GM23338 (cell line): ENCODE measurements around the gene UFSP1. TPM values are rescaled to one million over a fixed set of nuclear protein-coding genes. Genes with fewer than 3 reads are reported as not detected.
A peak's percentile ranks its signal among the peaks of the same experiment; 100 is the strongest.

Experiments
- ATAC-seq: fragments of 200-7000 bp; cut with Tn5 transposase; 3 replicates; pipeline ENCODE4 v1.9.1; 2020
- DNase-seq: peaks from one replicate; pipeline ENCODE4 v3.0.0-alpha.2; 2015; ENCODE audit warnings: low spot score
- H2AFZ ChIP-seq: fragments of 200-600 bp; sonication (generic); 2 replicates; pipeline ENCODE4 v1.8.0; 2016; ENCODE audit warnings: antibody characterized with exemption, mild to moderate bottlenecking, moderate library complexity
- H3F3A ChIP-seq: fragments of 200-600 bp; sonication (generic); replicated peaks from 2 replicates; pipeline ENCODE4 v1.8.0; 2017; ENCODE audit warnings: antibody characterized with exemption, mixed run types, low read depth
- H3K27ac ChIP-seq: fragments of 200-600 bp; sonication (generic); 2 replicates; pipeline ENCODE4 v1.6.1; 2016; ENCODE audit warnings: low read depth
- H3K27me3 ChIP-seq: fragments of 200-600 bp; sonication (generic); 2 replicates; pipeline ENCODE4 v1.8.0; 2016; ENCODE audit warnings: mild to moderate bottlenecking, mixed run types, moderate library complexity; ENCODE audit not compliant: insufficient read depth
- H3K36me3 ChIP-seq: fragments of 200-600 bp; sonication (generic); 2 replicates; pipeline ENCODE4 v1.8.0; 2016; ENCODE audit warnings: mild to moderate bottlenecking; ENCODE audit not compliant: insufficient read depth
- H3K4me1 ChIP-seq: fragments of 200-600 bp; sonication (generic); 2 replicates; pipeline ENCODE4 v1.8.0; 2016; ENCODE audit warnings: mild to moderate bottlenecking, moderate library complexity; ENCODE audit not compliant: insufficient read depth
- H3K4me2 ChIP-seq: fragments of 200-600 bp; sonication (generic); 2 replicates; pipeline ENCODE4 v1.7.1; 2017; ENCODE audit warnings: mixed run types
- H3K4me3 ChIP-seq: fragments of 200-600 bp; sonication (generic); 2 replicates; pipeline ENCODE4 v1.6.1; 2016; ENCODE audit warnings: mixed run types
- H3K79me2 ChIP-seq: fragments of 200-600 bp; sonication (generic); replicated peaks from 2 replicates; pipeline ENCODE4 v1.8.0; 2017; ENCODE audit warnings: mild to moderate bottlenecking; ENCODE audit not compliant: insufficient read depth
- H3K9me2 ChIP-seq: fragments of 200-600 bp; sonication (generic); 2 replicates; pipeline ENCODE4 v1.8.0; 2017; ENCODE audit not compliant: insufficient read depth
- H4K20me1 ChIP-seq: fragments of 200-600 bp; sonication (generic); replicated peaks from 2 replicates; pipeline ENCODE4 v1.8.0; 2017; ENCODE audit warnings: mild to moderate bottlenecking; ENCODE audit not compliant: insufficient read depth
- H3K27ac Mint-ChIP-seq: 2 replicates; pipeline ENCODE4 v1.8.0; 2020; ENCODE audit warnings: inconsistent platforms, mild to moderate bottlenecking, moderate library complexity, mixed read lengths
- H3K27me3 Mint-ChIP-seq: 3 replicates; pipeline ENCODE4 v1.8.0; 2022; ENCODE audit warnings: low read depth, mild to moderate bottlenecking, moderate library complexity, mixed read lengths, inconsistent platforms; ENCODE audit not compliant: insufficient read depth, poor library complexity
- H3K36me3 Mint-ChIP-seq: 3 replicates; pipeline ENCODE4 v1.8.0; 2021; ENCODE audit warnings: low read depth, mild to moderate bottlenecking, inconsistent platforms, moderate library complexity, mixed read lengths
- H3K4me1 Mint-ChIP-seq: 3 replicates; pipeline ENCODE4 v1.8.0; 2020; ENCODE audit warnings: mild to moderate bottlenecking, inconsistent platforms, mixed read lengths
- H3K4me3 Mint-ChIP-seq: 3 replicates; pipeline ENCODE4 v1.8.0; 2021; ENCODE audit warnings: moderate library complexity, mild to moderate bottlenecking, inconsistent platforms, mixed read lengths
- H3K9me3 Mint-ChIP-seq: 3 replicates; pipeline ENCODE4 v1.8.0; 2020; ENCODE audit warnings: moderate library complexity, mild to moderate bottlenecking, inconsistent platforms, mixed read lengths
- CREB1 ChIP-seq: fragments of 250-450 bp; sonication (Bioruptor Pico); IDR thresholded peaks from 2 replicates; pipeline ENCODE4 v1.5.0; 2020; ENCODE audit warnings: low read depth, mild to moderate bottlenecking, moderate library complexity
- JUNB ChIP-seq: IDR thresholded peaks from one replicate; pipeline ENCODE4 v1.6.1; 2016; ENCODE audit warnings: antibody characterized with exemption; ENCODE audit not compliant: unreplicated experiment
- NANOG ChIP-seq: IDR thresholded peaks from 2 replicates; pipeline ENCODE4 v1.6.1; 2016; ENCODE audit warnings: antibody characterized with exemption, borderline replicate concordance
- POLR2AphosphoS5 ChIP-seq: IDR thresholded peaks from 2 replicates; pipeline ENCODE4 v1.6.1; 2016; ENCODE audit warnings: antibody characterized with exemption, low read depth
- ZNF331 ChIP-seq: fragments of 250-450 bp; sonication (Bioruptor Pico); IDR thresholded peaks from 2 replicates; pipeline ENCODE4 v1.5.0; 2020; ENCODE audit warnings: low read depth, mild to moderate bottlenecking, moderate library complexity
- polyA plus RNA-seq: library from polyadenylated mRNA; unstranded; fragments of >200 nt; fragmentation: Nextera tagmentation; extraction: Ambion mirVana; gene quantifications from 2 replicates; pipeline ENCODE4 v1.2.1, GENCODE V29; 2016
- total RNA-seq: library from RNA; depleted of rRNA; stranded (reverse); fragments of >200 nt; shearing (Covaris generic); gene quantifications from 2 replicates; pipeline ENCODE4 v1.2.3, GENCODE V29; 2014
- TF ChIP-seq, protein P1 (sequence below): IDR thresholded peaks from one replicate; pipeline ENCODE4 v1.6.1; 2018; ENCODE audit warnings: antibody characterized with exemption; ENCODE audit not compliant: unreplicated experiment

The UFSP1 gene
- total and polyA plus RNA-seq, 2 experiments from 2014 or later, result 2.0 to 11.8 TPM

DNA sequence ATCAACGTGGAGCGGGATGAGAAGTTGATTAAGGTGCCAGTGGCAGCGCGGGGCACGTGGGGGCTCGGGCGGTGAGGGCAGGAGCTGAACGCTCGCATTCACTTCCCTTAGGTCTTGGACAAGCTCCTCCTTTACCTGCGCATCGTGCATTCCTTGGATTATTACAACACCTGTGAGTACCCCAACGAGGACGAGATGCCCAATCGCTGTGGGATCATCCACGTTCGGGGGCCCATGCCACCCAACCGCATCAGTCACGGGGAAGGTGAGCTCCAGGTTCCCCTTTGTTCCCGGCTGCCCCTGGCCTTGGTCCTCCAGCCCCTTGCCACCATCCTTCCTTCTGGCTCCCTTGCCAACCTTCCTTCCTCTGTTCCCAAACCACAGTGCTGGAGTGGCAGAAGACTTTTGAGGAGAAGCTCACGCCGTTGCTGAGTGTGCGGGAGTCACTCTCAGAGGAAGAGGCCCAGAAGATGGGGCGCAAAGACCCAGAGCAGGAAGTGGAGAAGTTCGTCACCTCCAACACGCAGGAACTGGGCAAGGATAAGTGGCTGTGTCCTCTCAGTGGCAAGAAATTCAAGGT is 2.5 kb downstream of the UFSP1 start:
- peaks cover 30% of the 10 kb centered on the region for H3K36me3 ChIP-seq
- peaks cover 14% of the 10 kb centered on the region for H3K4me1 ChIP-seq
- ATAC-seq (no peak), DNase-seq (no peak)
- peak overlapping the region; percentile 69; the same call in 1 of the 2 replicates for H3K27ac ChIP-seq
- Mint-ChIP-seq H3K9me3 (no peaks in the 10 kb centered on the region; the same call in 1 of the 3 replicates), H3K4me3 (peak overlapping the region; percentile 87; the same call in 2 of the 3 replicates), H3K36me3 (peaks cover 68% of the 10 kb centered on the region), H3K4me1 (peaks cover 41% of the 10 kb centered on the region), H3K27ac (no peak overlapping the region), H3K27me3 (peaks cover 27% of the 10 kb centered on the region)
- H3F3A ChIP-seq, result peaks cover 52% of the 10 kb centered on the region
- no peak overlapping the region for H3K4me2 ChIP-seq
- H4K20me1 ChIP-seq, result peaks cover 16% of the 10 kb centered on the region
- no peaks in the 10 kb centered on the region for H3K9me2 ChIP-seq
- no peak for TF ChIP-seq ZNF331 (CRISPR knock-in tag)
- TF ChIP-seq POLR2AphosphoS5, result peak; percentile 45
- peaks cover 27% of the 10 kb centered on the region for H3K79me2 ChIP-seq
- peak overlapping the region; percentile 90; the same call in 1 of the 2 replicates for H3K4me3 ChIP-seq
- H3K27me3 ChIP-seq, result no peaks in the 10 kb centered on the region
- H2AFZ ChIP-seq, result no peak overlapping the region

DNA sequence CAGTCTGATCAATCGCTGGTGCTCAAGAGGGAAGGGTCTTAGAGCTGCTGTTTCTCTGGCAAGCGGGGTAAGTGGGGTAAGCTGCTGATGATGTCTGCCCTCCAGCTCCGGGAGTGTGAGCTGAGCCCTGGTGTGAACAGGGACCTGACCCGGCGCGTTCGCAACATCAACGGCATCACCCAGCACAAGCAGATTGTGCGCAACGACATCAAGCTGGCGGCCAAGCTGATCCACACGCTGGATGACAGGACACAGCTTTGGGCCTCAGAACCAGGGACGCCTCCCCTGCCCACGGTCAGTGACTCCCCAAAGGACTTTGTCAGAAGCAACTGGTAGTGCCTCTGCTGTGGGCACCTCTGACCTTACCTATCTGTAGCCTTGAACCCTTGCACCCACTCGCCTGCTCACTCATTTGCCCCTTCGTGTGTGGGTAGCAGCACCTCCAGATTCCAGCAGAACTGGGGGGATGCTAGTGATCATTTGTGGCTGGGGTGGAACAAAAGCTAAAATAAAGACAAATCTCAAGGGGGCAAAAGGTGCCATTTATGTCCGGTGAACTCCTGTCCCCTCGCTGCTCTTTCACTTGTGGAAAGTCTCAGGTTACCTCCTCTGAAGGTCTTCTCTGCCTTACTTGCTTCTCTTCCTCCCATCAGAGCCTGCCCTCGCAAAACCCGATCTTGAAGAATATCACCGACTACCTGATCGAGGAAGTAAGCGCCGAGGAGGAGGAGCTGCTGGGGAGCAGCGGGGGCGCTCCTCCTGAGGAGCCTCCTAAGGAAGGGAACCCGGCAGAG is 3.2 kb downstream of the UFSP1 start:
- no peaks in the 10 kb centered on the region for H3K27me3 ChIP-seq
- H4K20me1 ChIP-seq, result peaks cover 19% of the 10 kb centered on the region
- ATAC-seq (no peak), DNase-seq (no peak)
- H3K4me1 ChIP-seq, result peaks cover 10% of the 10 kb centered on the region
- Mint-ChIP-seq H3K36me3 (peaks cover 74% of the 10 kb centered on the region), H3K27me3 (peaks cover 20% of the 10 kb centered on the region), H3K9me3 (no peaks in the 10 kb centered on the region), H3K4me1 (peaks cover 36% of the 10 kb centered on the region), H3K27ac (no peak overlapping the region), H3K4me3 (peak overlapping the region; percentile 9; the same call in 1 of the 3 replicates)
- H3K4me2 ChIP-seq, result no peak overlapping the region
- no peak overlapping the region for H2AFZ ChIP-seq
- TF ChIP-seq POLR2AphosphoS5 (0 out of 2 replicates have a peak, but pooled peaks have one; percentile 14), CREB1 (no peak), JUNB (no peak), NANOG (no peak)
- TF ChIP-seq, protein P1, sequence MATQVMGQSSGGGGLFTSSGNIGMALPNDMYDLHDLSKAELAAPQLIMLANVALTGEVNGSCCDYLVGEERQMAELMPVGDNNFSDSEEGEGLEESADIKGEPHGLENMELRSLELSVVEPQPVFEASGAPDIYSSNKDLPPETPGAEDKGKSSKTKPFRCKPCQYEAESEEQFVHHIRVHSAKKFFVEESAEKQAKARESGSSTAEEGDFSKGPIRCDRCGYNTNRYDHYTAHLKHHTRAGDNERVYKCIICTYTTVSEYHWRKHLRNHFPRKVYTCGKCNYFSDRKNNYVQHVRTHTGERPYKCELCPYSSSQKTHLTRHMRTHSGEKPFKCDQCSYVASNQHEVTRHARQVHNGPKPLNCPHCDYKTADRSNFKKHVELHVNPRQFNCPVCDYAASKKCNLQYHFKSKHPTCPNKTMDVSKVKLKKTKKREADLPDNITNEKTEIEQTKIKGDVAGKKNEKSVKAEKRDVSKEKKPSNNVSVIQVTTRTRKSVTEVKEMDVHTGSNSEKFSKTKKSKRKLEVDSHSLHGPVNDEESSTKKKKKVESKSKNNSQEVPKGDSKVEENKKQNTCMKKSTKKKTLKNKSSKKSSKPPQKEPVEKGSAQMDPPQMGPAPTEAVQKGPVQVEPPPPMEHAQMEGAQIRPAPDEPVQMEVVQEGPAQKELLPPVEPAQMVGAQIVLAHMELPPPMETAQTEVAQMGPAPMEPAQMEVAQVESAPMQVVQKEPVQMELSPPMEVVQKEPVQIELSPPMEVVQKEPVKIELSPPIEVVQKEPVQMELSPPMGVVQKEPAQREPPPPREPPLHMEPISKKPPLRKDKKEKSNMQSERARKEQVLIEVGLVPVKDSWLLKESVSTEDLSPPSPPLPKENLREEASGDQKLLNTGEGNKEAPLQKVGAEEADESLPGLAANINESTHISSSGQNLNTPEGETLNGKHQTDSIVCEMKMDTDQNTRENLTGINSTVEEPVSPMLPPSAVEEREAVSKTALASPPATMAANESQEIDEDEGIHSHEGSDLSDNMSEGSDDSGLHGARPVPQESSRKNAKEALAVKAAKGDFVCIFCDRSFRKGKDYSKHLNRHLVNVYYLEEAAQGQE, result no peak
- H3K79me2 ChIP-seq, result peaks cover 33% of the 10 kb centered on the region
- no peaks in the 10 kb centered on the region for H3K9me2 ChIP-seq
- H3K4me3 ChIP-seq, result no peak overlapping the region
- H3F3A ChIP-seq, result peaks cover 59% of the 10 kb centered on the region
- peaks cover 37% of the 10 kb centered on the region for H3K36me3 ChIP-seq
- peak overlapping the region; percentile 69; the same call in 1 of the 2 replicates for H3K27ac ChIP-seq
